Measurements from ENCODE around the gene C11orf58. TPM values are rescaled to one million over a fixed set of nuclear protein-coding genes. Genes with fewer than 3 reads are reported as not detected.

The C11orf58 gene
- total RNA-seq, 2 donors from 2014 or later: 162 to 183 TPM

DNA sequence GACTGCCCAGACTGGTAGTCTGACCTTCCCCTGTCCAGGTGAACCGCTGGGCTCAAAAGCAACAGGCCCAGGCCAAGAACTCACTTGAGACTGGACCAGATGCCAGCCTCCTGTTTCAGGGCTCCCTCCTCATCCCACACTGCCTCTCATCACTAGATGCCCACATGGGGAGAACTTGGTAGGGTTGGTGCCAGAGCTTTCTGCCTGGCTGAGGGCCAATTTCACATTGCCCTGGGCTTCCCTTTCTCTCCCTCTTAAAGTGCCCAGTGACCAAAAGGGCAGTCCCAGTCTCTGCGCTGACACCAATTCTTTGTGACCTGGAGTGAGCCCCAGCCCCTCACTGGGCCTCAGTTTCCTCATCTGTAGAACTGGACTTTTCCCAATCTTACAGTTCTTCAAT is 41.7 kb downstream of the C11orf58 start:
- H3K4me1 ChIP-seq (ENCODE audit: control insufficient read depth, insufficient read depth, low read length): peaks cover 11% of the 10 kb centered on the region
- H3K27me3 Mint-ChIP-seq (ENCODE audit: insufficient read depth): no peaks in the 10 kb centered on the region
- 98% methylated on average over 2 of the region's 2 CpGs; no CpG with 5 or more reads in 1 of the 2 experiments for WGBS, 2 experiments (ENCODE audit: insufficient coverage in 1 of 2, insufficient read length in 1 of 2)
- TF ChIP-seq, protein P1, sequence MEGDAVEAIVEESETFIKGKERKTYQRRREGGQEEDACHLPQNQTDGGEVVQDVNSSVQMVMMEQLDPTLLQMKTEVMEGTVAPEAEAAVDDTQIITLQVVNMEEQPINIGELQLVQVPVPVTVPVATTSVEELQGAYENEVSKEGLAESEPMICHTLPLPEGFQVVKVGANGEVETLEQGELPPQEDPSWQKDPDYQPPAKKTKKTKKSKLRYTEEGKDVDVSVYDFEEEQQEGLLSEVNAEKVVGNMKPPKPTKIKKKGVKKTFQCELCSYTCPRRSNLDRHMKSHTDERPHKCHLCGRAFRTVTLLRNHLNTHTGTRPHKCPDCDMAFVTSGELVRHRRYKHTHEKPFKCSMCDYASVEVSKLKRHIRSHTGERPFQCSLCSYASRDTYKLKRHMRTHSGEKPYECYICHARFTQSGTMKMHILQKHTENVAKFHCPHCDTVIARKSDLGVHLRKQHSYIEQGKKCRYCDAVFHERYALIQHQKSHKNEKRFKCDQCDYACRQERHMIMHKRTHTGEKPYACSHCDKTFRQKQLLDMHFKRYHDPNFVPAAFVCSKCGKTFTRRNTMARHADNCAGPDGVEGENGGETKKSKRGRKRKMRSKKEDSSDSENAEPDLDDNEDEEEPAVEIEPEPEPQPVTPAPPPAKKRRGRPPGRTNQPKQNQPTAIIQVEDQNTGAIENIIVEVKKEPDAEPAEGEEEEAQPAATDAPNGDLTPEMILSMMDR (conservative IDR thresholded peaks at IDR 0.05): no peak
- no peaks in the 10 kb centered on the region for H3K9me3 Mint-ChIP-seq
- H3K36me3 ChIP-seq (ENCODE audit: control insufficient read depth, insufficient read depth, low read length): peaks cover 10% of the 10 kb centered on the region
- no peak overlapping the region for H3K27ac Mint-ChIP-seq
- no peak overlapping the region for H3K4me3 ChIP-seq (ENCODE audit: low read length)
- no peak for DNase-seq
- H3K9ac ChIP-seq (ENCODE audit: extremely low read depth, low read length, poor library complexity, severe bottlenecking): no peak overlapping the region
- H3K4me3 Mint-ChIP-seq: no peak overlapping the region
- peaks cover 5% of the 10 kb centered on the region for H3K36me3 Mint-ChIP-seq (ENCODE audit: low read depth)
- H3K27me3 ChIP-seq (ENCODE audit: control insufficient read depth, insufficient read depth, low read length, poor library complexity, severe bottlenecking): no peaks in the 10 kb centered on the region
- H3K9me3 ChIP-seq (ENCODE audit: control insufficient read depth, low read length): no peaks in the 10 kb centered on the region
- no peak overlapping the region for H3K27ac ChIP-seq (ENCODE audit: low read depth, low read length)
- peaks cover 16% of the 10 kb centered on the region for H3K4me1 Mint-ChIP-seq

DNA sequence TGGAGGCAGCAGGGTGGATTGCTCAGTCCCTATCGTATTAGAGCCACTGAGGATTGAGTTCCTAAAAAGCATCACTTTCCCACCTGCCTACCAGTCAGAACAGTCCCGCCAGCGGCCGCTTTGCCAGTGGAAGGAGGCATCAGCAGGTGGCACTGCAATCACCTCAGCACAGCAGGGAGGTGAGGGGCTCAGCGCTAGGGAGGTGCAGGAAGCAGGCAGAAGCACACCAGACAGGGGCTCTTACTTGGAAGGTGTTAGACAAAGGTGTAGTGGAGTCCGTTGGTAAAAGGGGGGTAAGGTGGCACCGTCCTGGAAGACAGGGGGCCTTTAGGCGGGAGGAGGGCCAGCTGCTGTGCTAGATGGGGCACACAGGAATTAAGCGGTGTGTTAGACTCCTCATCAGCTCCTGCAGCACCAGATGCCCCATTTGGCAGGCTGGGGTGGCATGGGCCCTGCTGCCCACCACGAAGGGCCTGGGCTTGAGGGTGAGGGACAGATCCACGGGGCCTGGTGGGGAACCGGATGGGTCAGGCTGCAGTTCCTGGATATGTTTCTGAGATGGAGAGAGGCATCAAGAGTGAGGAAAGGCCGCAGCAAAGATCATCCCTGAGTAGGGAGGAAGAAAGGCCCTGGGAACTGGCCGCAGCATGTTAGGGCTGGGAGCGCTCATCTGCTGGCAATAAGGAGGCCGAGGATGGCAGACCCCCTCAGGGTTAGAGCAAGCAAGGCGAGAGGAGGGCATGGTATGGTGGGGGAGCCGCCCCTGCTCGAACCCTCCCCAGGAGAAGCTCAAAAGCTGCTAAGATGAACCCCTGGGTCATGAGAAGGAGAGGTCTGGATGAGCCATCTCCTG is 42.5 kb downstream of the C11orf58 start:
- TF ChIP-seq, protein P1 (conservative IDR thresholded peaks at IDR 0.05): no peak
- no peak overlapping the region for H3K4me3 ChIP-seq (ENCODE audit: low read length)
- Mint-ChIP-seq H3K4me3 (no peak overlapping the region), H3K36me3 (ENCODE audit: low read depth) (peaks cover 5% of the 10 kb centered on the region), H3K4me1 (peaks cover 18% of the 10 kb centered on the region), H3K27ac (no peak overlapping the region), H3K9me3 (no peaks in the 10 kb centered on the region), H3K27me3 (ENCODE audit: insufficient read depth) (no peaks in the 10 kb centered on the region)
- H3K4me1 ChIP-seq (ENCODE audit: control insufficient read depth, insufficient read depth, low read length): peaks cover 13% of the 10 kb centered on the region
- peaks cover 10% of the 10 kb centered on the region for H3K36me3 ChIP-seq (ENCODE audit: control insufficient read depth, insufficient read depth, low read length)
- 87 to 88% methylated on average over 3 to 19 of the region's 19 CpGs for WGBS, 2 experiments (ENCODE audit: insufficient coverage in 1 of 2, insufficient read length in 1 of 2)
- no peak for DNase-seq
- no peaks in the 10 kb centered on the region for H3K27me3 ChIP-seq (ENCODE audit: control insufficient read depth, insufficient read depth, low read length, poor library complexity, severe bottlenecking)
- no peaks in the 10 kb centered on the region for H3K9me3 ChIP-seq (ENCODE audit: control insufficient read depth, low read length)
- no peak overlapping the region for H3K27ac ChIP-seq (ENCODE audit: low read depth, low read length)
- H3K9ac ChIP-seq (ENCODE audit: extremely low read depth, low read length, poor library complexity, severe bottlenecking): no peak overlapping the region

DNA sequence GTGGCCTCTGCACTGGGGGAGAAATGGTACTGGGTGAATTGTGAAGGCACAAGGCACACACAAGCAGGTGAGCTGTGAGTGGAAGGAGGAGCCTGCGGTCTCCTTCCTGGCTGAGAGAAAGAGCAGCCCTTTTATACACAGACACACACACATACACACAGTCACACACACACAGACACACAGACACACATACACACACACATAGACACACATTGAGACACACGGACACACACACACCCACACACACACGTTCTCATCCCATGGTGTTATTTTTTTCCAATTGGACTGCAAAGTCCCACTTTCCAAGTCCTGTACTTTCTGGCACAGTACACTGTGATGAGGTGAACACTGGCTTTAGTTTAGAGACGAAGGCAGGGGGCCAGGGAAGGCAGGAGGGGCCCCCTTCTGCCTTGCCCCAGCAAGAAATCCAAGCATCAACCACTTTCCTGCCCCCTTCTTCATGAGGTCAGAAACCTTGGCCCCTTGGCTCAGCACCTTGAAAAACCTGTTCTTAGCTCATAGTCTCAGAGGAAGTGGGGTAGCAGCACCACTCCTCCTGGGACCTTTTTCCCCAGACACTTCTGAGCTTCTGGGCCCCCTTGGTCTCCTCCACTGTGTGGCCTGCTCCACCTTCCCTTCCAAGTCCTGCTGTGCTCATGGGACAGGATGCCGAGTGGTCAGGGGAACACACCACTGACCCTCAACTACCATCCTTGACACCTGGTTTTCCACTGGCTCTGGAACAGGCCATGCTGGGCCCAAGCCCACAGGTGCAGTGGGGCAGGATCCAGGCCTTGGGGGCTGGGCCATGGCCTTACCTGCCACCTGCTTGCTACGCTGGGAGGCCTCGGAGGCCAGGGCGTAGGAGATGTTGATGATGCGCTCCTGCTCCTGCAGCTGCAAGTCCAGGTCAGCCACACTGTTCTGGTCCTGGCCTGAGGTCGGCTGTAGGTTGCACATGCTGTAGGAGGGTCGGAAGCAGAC is 43.8 kb downstream of the C11orf58 start:
- H3K4me1 Mint-ChIP-seq: peaks cover 18% of the 10 kb centered on the region
- H3K27ac Mint-ChIP-seq: peak overlapping the region; percentile 13
- H3K27me3 Mint-ChIP-seq (ENCODE audit: insufficient read depth): no peaks in the 10 kb centered on the region
- no peak for DNase-seq
- Histone ChIP-seq H3K27me3 (ENCODE audit: control insufficient read depth, insufficient read depth, low read length, poor library complexity, severe bottlenecking) (no peaks in the 10 kb centered on the region), H3K9me3 (ENCODE audit: control insufficient read depth, low read length) (no peaks in the 10 kb centered on the region), H3K4me1 (ENCODE audit: control insufficient read depth, insufficient read depth, low read length) (peaks cover 13% of the 10 kb centered on the region), H3K9ac (ENCODE audit: extremely low read depth, low read length, poor library complexity, severe bottlenecking) (no peak overlapping the region), H3K4me3 (ENCODE audit: low read length) (no peak overlapping the region), H3K27ac (ENCODE audit: low read depth, low read length) (no peak overlapping the region), H3K36me3 (ENCODE audit: control insufficient read depth, insufficient read depth, low read length) (peaks cover 10% of the 10 kb centered on the region)
- H3K36me3 Mint-ChIP-seq (ENCODE audit: low read depth): peaks cover 5% of the 10 kb centered on the region
- TF ChIP-seq, protein P1 (conservative IDR thresholded peaks at IDR 0.05): no peak
- H3K4me3 Mint-ChIP-seq: no peak overlapping the region
- 87 to 94% methylated on average over 8 to 10 of the region's 11 CpGs for WGBS, 2 experiments (ENCODE audit: insufficient coverage in 1 of 2, insufficient read length in 1 of 2)
- H3K9me3 Mint-ChIP-seq: no peaks in the 10 kb centered on the region

All from endodermal cell (in vitro differentiated cells).